ENCODE measurements around the gene USH2A.

The USH2A gene

GRCh38 chr1:216095400-216095799 lies 327.8 kb downstream of the USH2A start:
- POLR2A ChIA-PET, result no interaction called here
- TF ChIP-seq CTCF (IDR thresholded peaks at IDR 0.05; ENCODE audit: control extremely low read depth, extremely low read depth, low read depth, missing control alignments), result no peak
- DNase-seq (ENCODE audit: extremely low spot score), result no peak
- CTCF ChIA-PET, result no interaction called here

- POLR2A ChIA-PET, result no interaction called here
- CTCF ChIA-PET, result interaction anchor here (0.9 to 1.4 kb wide), 2 partner anchors 9 to 107 kb away, joined by 3 to 6 read pairs; no protein-coding TSS in a partner anchor
- no peak for DNase-seq (ENCODE audit: extremely low spot score)
- TF ChIP-seq CTCF (IDR thresholded peaks at IDR 0.05; ENCODE audit: control extremely low read depth, extremely low read depth, low read depth, missing control alignments), result no peak
These were observed 332.7 kb downstream of the USH2A start for GRCh38 chr1:216090556-216090955.

GRCh38 chr1:216086678-216087077 lies 336.6 kb downstream of the USH2A start:
- CTCF ChIA-PET, result no interaction called here
- no peak for TF ChIP-seq CTCF (IDR thresholded peaks at IDR 0.05; ENCODE audit: control extremely low read depth, extremely low read depth, low read depth, missing control alignments)
- POLR2A ChIA-PET, result no interaction called here
- DNase-seq (ENCODE audit: extremely low spot score), result no peak

GRCh38 chr1:216081445-216081844 lies 341.8 kb downstream of the USH2A start:
- CTCF ChIA-PET, result interaction anchor here (1.7 kb wide), 1 partner anchor 9 kb away, joined by 6 read pairs; no protein-coding TSS in a partner anchor
- no peak for DNase-seq (ENCODE audit: extremely low spot score)
- TF ChIP-seq CTCF (IDR thresholded peaks at IDR 0.05; ENCODE audit: control extremely low read depth, extremely low read depth, low read depth, missing control alignments), result no peak
- POLR2A ChIA-PET, result no interaction called here

- DNase-seq (ENCODE audit: extremely low spot score), result no peak
- TF ChIP-seq CTCF (IDR thresholded peaks at IDR 0.05; ENCODE audit: control extremely low read depth, extremely low read depth, low read depth, missing control alignments), result no peak
- POLR2A ChIA-PET, result interaction anchor here (0.6 kb wide), 1 partner anchor 46 kb away, joined by 3 read pairs; no protein-coding TSS in a partner anchor
- CTCF ChIA-PET, result no interaction called here
These were observed 346.5 kb downstream of the USH2A start for GRCh38 chr1:216076751-216077150.

- no peak for TF ChIP-seq CTCF (IDR thresholded peaks at IDR 0.05; ENCODE audit: control extremely low read depth, extremely low read depth, low read depth, missing control alignments)
- no peak for DNase-seq (ENCODE audit: extremely low spot score)
- ChIA-PET POLR2A (no interaction called here), CTCF (interaction anchor here (1.2 kb wide), 1 partner anchor 9 kb away, joined by 3 read pairs; no protein-coding TSS in a partner anchor)
These were observed 347.9 kb downstream of the USH2A start for GRCh38 chr1:216075339-216075738.
